GM19351 (cell line): ENCODE results near the gene TARS1.

Experiments
- ATAC-seq: cut with Tn5 transposase; IDR thresholded peaks from one replicate; pipeline ENCODE4 v1.9.1; 2021; ENCODE audit warnings: mild to moderate bottlenecking, moderate library complexity; ENCODE audit not compliant: unreplicated experiment

Gene TARS1

GRCh38 chr5:33438996-33439395 lies 1.8 kb upstream of the TARS1 start:
- ATAC-seq = no peak

GRCh38 chr5:33439905-33440481 lies 772 bp upstream of the TARS1 start:
- no peak for ATAC-seq

GRCh38 chr5:33441241-33442177 lies 744 bp downstream of the TARS1 start:
- ATAC-seq = peak; percentile 33

DNA sequence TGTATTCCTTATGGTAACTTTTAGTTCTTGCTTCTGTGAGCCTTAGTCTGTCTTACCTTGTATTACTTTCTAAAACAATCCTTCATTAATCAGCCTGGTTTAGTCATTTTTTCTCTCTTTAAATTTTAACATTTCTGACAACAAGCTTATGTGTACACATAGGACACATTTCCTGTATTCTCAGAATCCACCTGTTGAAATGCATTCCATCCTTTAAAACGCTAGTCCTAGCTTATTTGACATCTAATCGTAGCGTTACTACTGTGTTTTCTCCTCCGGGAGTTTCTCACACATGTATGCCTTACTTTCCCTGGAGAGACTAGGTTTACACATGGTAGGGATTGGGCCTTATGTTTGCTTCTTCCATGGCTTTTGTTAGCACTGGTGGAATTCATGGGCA lies 3.8 kb downstream of the TARS1 start:
- no peak for ATAC-seq

DNA sequence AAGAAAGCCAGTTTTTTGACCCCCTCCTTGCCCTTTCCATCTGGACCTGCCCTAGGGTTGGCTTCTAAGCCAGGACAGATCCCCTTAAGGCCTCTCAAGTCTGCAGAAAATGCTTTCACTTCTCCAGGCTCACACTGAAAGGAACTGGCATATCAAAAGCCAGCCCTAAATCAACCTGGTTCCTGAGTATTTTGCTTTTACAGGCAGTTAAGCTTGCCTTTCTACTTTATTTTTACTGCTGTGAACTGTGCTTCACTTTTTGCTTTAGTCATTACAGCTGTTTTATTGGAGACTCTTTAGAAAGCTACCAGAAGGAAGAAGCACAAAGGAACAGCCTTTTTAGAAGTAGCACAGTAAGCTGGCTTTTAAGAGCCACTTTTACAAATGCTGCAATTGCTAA lies 5.0 kb downstream of the TARS1 start:
- ATAC-seq = no peak

GRCh38 chr5:33448118-33448517 lies 7.4 kb downstream of the TARS1 start:
- ATAC-seq = no peak

DNA sequence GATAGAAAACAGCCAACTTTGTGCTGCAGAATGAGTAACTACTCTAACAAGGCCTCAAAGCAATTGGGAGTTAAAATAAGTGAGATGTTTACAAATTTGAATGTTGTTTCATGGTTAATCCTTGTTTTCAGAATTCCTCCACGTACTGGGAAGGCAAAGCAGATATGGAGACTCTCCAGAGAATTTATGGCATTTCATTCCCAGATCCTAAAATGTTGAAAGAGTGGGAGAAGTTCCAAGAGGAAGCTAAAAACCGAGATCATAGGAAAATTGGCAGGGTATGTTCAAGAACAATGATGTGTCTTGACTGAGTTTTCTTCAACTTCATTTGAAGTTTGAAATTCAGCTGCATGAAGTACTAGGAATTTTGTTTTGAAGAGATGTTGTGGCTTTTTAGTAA lies 16.4 kb downstream of the TARS1 start:
- no peak for ATAC-seq

- ATAC-seq = no peak
Observed at GRCh38 chr5:33457817-33458216, 17.1 kb downstream of the TARS1 start.

DNA sequence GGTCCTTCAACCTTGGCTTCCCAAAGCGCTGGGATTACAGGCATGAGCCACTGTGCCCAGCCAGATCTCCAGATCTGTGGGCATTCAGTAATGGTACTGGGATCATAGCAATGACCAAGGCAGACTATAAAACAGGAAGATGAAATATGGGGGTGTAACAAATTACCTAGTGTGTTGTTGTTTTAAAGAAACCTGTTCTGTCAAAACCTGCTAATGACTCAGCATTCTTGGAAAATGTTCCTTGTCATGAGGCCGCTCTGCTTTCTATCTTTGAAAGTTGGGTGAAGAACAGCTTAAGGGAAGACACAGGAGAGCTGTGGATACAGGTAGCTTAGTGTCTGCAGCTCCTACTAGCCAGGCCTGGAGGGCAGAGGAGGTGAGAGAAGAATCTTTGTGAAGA lies 19.4 kb downstream of the TARS1 start:
- no peak for ATAC-seq

- ATAC-seq = no peak
Observed at GRCh38 chr5:33462456-33462855, 21.7 kb downstream of the TARS1 start.

DNA sequence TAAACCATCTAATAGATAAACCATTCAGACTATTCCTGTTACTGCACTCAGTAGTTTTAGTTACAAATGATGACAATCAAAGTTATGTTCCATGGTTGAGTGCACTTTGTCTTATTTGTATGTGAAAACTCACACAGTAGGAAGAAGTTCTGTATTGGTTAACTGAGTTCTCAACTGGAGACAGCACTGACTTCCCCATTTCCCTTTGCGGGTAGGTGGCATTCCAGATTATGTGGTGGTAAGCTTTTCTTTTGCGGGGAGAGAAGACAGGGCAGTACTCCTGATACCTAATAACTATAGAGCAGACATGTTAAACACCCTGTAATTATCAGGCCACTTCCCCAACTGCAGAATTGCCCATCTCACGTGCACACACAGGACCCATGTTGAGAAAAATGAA lies 24.4 kb downstream of the TARS1 start:
- ATAC-seq = no peak

DNA sequence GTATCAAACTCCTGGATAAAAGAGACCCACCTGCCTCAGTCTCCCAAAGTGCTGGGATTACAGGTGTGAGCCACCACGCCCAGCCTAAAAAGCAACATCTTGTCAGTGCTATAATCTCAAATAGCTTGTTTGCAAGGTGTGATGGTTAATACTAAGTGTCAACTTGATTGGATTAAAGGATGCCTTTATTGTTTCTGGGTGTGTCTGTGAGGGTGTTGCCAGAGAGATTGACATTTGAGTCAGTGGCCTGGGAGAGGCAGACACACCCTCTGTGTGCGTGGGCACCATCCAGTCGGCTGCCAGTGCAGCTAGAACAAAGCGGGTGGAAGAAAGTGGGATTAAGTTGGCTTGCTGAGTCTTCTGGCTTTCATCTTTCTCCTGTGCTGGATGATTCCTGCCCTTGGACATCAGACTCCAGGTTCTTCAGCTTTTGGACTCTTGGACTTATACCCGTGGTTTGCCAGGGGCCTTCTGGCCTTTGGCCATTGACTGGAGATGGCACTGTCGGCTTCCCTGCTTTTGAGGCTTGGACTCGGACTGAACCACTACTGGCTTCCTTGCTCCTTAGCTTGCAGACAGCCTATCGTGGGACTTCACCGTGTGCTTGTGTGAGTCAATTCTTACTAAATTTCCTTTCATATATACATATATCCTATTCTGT lies 28.1 kb downstream of the TARS1 start:
- ATAC-seq = no peak

DNA sequence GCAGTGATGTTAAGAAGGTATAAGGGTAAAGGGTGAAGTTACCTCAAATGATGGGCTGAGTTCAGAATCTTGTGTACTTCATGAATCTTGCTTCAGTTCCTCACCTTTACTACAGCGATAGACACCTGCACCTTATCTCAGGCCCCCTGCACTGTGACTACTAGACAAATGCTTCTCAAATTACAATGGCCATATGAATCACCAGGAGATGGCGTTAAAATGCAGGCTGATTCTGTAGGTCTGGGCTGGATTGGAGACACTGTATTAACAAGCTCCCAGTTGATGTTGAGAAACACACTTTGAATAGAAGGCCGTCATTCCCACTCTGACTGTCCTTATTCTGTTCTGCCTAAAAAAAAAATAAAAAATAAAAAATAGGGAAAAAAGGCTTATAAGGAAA lies 29.8 kb downstream of the TARS1 start:
- ATAC-seq = no peak

GRCh38 chr5:33472805-33473409 lies 32.1 kb downstream of the TARS1 start:
- ATAC-seq = no peak

- no peak for ATAC-seq
Observed at GRCh38 chr5:33474004-33474403, 33.2 kb downstream of the TARS1 start.

DNA sequence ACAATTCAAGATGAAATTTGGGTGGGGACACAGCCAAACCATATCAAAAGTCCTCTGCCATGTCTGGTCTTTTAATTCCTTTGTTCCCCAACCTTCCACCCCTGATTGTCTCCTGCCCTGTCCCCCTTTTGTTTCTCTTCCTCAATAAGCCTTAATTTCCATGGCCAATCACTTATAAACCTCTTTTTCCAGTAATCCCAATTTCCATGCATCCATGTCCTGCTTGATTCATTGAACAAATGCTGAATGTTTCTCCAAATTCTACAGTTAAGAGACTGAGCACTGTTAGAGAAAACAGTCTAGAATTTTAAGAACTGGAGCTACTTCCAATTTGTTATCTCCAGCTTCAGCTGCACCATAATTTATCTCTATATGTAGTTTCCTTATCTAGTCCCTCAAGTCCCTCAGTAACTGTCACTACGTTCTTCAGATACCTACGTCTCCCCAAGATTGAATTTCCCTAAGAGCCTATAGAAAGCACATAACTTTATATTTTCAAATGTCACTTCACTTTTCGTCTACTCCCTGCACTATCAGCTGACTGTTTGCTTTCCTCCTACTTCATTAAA lies 34.2 kb downstream of the TARS1 start:
- ATAC-seq = no peak

DNA sequence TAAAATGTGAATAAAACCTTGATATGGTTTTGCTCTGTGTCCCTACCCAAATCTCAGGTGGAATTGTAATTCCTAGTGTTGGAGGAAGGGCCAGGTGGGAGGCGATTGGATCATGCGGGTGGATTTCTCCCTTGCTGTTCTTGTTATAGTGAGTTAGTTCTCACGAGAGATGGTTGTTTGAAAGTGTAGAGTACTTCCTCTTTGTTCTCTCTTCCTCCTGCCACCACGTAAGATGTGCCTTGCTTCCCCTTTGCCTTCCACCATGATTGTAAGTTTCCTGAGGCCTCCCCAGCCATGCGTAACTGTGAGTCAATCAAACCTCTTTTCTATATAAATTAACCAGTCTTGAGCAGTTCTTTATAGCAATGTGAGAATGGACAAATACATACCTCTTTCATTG lies 34.9 kb downstream of the TARS1 start:
- ATAC-seq = no peak

DNA sequence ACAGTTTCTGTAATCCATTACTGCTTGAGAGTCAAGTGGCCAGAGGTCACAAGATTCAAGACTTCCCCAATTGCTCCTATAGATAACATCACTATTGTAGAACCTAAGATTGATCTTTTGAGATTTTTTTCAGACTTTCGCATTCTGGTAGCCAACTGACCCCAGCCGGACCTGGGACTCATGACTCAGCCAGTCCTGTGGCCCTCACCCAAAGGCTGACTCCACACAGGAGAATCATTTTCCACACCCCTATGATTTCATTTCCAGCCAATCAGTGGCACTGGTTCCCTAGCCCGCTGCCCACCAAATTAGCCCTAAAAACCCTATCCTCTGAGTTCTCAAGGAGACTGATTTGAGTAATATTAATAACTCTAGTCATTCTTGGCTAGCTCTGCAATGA lies 36.2 kb downstream of the TARS1 start:
- no peak for ATAC-seq

DNA sequence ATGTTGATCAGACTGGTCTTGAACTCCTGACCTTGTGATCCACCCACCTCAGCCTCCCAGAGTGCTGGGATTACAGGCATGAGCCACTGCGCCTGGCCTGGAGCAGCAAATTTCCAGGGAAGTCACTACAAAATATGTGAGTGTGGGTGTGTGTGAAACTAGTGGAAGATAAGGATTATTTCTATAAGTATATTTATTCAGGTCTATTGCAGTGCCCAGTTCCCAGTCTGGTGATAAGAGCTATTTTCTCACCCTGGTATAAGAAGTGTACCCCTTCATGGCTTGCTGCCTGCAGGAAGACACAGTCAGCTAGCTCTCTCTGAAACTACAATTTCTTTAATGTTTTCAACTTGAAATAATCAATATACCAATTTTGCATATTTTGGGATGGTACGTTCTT lies 37.1 kb downstream of the TARS1 start:
- ATAC-seq = no peak

DNA sequence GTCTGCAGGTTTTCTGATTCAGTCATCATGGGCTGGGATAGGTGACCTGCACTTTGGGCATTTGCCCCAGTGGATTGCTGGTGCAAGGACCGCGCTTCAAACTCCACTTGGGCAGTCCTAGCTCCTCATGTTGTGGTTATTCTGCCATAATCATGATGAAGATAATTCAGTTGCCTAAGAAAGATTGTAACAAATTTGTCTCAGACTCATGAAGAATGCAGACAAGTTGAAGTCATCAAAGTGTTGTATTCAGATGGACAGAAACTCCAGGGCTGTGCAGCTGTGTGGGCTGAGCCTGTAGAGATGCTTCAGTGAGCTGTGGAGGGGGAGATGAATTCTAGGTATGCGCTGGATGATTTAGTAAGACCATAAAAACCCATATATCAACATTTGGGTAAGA lies 38.5 kb downstream of the TARS1 start:
- ATAC-seq = no peak

DNA sequence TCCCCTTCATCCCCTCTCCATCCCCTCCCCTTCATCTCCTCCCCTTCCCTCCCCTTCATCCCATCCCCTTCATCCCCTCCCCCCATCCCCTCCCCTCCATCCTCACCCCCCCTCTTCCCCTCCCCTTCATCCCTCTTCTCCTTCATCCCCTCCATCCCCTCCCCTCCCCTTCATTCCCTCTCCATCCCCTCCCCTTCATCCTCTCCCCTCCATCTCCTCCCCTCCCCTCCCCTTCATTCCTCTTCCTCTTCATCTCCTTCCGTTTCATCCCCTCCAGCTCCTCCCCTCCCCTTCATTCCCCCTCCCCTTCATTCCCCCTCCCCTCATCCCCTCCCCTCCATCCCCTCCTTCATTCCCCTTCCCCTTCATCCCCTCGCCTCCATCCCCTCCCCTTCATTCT lies 40.1 kb downstream of the TARS1 start:
- ATAC-seq = no peak
